Endometrium (tissue), 2 donors: ENCODE data around the gene PTPRA.
"Not testable (repeated sequence)": the region's sequence is repeated elsewhere in the genome, so short reads cannot be mapped to it uniquely, and the experiment has no call there.

Experiments used
- FAIRE-seq: peaks from 2 replicates; lab custom pipeline; 2012; peaks lifted over from hg19 to GRCh38; lab: Jason Lieb, UNC
- donor health status: control.
- donor health status: control.

PTPRA gene

GRCh38 chr20:2888224-2888955, 15.1 kb downstream of the PTPRA start:
- FAIRE-seq: no peak

- no peak for FAIRE-seq
Observed at GRCh38 chr20:2889209-2889608, 15.9 kb downstream of the PTPRA start.

GRCh38 chr20:2889797-2890196, 16.5 kb downstream of the PTPRA start:
- FAIRE-seq: no peak

- no peak for FAIRE-seq
Observed at GRCh38 chr20:2890742-2891141, 17.5 kb downstream of the PTPRA start.

- no peak for FAIRE-seq
Observed at GRCh38 chr20:2891343-2891742, 18.1 kb downstream of the PTPRA start.

- no peak for FAIRE-seq
Observed at GRCh38 chr20:2892376-2892775, 19.1 kb downstream of the PTPRA start.

GRCh38 chr20:2894221-2894620, 20.9 kb downstream of the PTPRA start:
- no peak for FAIRE-seq

- not testable (repeated sequence) for FAIRE-seq
Observed at GRCh38 chr20:2895154-2895553, 21.9 kb downstream of the PTPRA start.

- FAIRE-seq: no peak
Observed at GRCh38 chr20:2899243-2899642, 26.0 kb downstream of the PTPRA start.

GRCh38 chr20:2900845-2901592, 27.7 kb downstream of the PTPRA start:
- FAIRE-seq: no peak

- no peak for FAIRE-seq
Observed at GRCh38 chr20:2902291-2902690, 29.0 kb downstream of the PTPRA start.

- no peak for FAIRE-seq
Observed at GRCh38 chr20:2902818-2903217, 29.5 kb downstream of the PTPRA start.

GRCh38 chr20:2903686-2904085, 30.4 kb downstream of the PTPRA start:
- FAIRE-seq: no peak

GRCh38 chr20:2907519-2907918, 34.2 kb downstream of the PTPRA start:
- FAIRE-seq: no peak

- FAIRE-seq: peak; percentile 97
Observed at GRCh38 chr20:2909953-2910352, 36.7 kb downstream of the PTPRA start.

GRCh38 chr20:2911200-2911599, 37.9 kb downstream of the PTPRA start:
- no peak for FAIRE-seq

- no peak for FAIRE-seq
Observed at GRCh38 chr20:2914160-2914559, 40.9 kb downstream of the PTPRA start.

- no peak for FAIRE-seq
Observed at GRCh38 chr20:2917266-2917665, 44.0 kb downstream of the PTPRA start.

- FAIRE-seq: no peak
Observed at GRCh38 chr20:2918096-2919049, 45.1 kb downstream of the PTPRA start.

GRCh38 chr20:2919518-2920245, 46.4 kb downstream of the PTPRA start:
- no peak for FAIRE-seq

GRCh38 chr20:2920473-2920872, 47.2 kb downstream of the PTPRA start:
- FAIRE-seq: no peak

- FAIRE-seq: no peak
Observed at GRCh38 chr20:2921506-2921905, 48.2 kb downstream of the PTPRA start.
